Cardiac septum (tissue), 1 donor: ENCODE data around the gene NXPH4. TPM values are rescaled to one million over a fixed set of nuclear protein-coding genes. Genes with fewer than 3 reads are reported as not detected.

Source experiments
- DNase-seq: peaks from one replicate; pipeline ENCODE4 v3.0.0-alpha.2; 2020; ENCODE audit warnings: low spot score
- intact Hi-C: fragments of 100-400 bp; cut with DNase I; formaldehyde crosslinking; loops from one replicate; pipeline ENCODE4 v1.14.0; 2022
- total RNA-seq: library from RNA; stranded (reverse); fragmentation: NEBNext Ultra II Directional; extraction: Animal tissue kit (Norgen Biotek cat#: 25700); gene quantifications from one replicate; pipeline ENCODE4 v1.2.1, GENCODE V29; 2021
- donor health status: DM: no; HTN: no; CAD: no.

Gene NXPH4
- total RNA-seq, 1 donor from 2014 or later = 20.0 TPM

DNA sequence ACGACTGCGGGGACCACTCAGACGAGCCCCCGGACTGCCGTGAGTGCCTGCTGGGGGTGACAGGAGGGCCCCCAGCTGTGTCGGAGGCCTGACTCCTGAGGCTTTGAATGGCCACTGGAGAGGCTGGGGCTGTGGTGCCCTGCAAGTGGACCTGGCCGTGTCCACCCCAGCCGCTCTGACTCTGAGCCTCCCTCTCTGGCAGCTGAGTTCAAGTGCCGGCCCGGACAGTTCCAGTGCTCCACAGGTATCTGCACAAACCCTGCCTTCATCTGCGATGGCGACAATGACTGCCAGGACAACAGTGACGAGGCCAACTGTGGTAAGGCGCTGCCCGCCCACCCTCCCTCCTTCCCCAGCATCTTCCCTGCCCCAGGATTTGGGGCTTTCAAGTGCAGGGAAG is 16.1 kb upstream of the NXPH4 start:
- DNase-seq = no peak
- intact Hi-C loops = no loop called here

DNA sequence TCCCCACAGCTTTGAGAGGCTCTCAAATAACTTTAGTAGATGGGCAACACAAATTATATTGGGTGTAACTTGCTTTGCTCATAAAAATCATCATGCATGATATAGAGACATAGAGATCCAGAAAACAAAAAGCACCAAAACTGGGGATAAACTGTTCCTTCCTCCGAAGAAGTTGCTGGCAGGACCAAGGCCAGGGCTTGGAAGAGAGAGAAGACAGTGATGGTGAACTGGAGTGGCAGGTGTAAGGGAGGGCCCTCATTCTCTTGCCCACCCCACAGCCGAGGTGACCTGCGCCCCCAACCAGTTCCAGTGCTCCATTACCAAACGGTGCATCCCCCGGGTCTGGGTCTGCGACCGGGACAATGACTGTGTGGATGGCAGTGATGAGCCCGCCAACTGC is 15.4 kb upstream of the NXPH4 start:
- intact Hi-C loops = no loop called here
- no peak for DNase-seq

DNA sequence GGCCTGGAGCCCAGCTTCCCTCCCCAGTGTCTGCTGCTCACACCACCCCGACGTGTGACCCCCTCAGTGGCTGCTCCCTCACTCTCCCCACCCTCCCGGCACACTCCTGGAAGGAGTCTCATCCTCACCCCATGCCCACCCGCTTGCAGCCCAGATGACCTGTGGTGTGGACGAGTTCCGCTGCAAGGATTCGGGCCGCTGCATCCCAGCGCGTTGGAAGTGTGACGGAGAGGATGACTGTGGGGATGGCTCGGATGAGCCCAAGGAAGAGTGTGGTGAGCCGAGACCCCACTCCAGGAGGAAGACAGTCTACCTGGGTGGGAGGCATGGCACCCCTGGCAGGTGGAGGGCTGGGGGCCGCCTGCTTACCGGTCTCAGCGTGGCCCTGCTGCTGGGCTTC is 15.0 kb upstream of the NXPH4 start:
- intact Hi-C loops = no loop called here
- no peak for DNase-seq

DNA sequence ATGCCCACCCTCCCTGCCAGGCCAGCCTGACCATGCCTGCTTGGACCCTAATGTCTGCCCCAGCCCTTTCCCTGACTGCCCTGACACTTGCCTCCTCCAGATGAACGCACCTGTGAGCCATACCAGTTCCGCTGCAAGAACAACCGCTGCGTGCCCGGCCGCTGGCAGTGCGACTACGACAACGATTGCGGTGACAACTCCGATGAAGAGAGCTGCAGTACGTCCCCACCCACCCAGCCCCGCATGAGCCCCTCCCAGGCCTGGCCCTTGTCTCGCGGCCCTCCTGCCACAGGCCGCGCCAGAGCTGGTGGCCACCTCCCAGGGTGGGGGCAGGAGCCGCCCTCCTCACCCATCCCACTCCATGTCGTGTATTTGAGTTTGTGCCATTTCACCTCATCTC is 14.3 kb upstream of the NXPH4 start:
- DNase-seq = no peak
- intact Hi-C loops = no loop called here

DNA sequence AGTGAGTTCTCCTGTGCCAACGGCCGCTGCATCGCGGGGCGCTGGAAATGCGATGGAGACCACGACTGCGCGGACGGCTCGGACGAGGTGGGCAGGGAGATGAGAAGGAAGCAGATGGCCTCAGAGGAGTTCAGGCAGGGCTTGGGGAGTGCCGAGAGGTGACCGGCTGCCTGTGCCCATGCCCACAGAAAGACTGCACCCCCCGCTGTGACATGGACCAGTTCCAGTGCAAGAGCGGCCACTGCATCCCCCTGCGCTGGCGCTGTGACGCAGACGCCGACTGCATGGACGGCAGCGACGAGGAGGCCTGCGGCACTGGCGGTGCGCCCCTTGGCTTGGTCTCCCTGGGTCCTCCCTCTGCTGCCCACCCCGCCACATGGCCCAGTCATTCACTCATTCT is 13.4 kb upstream of the NXPH4 start:
- DNase-seq = no peak
- intact Hi-C loops = no loop called here

DNA sequence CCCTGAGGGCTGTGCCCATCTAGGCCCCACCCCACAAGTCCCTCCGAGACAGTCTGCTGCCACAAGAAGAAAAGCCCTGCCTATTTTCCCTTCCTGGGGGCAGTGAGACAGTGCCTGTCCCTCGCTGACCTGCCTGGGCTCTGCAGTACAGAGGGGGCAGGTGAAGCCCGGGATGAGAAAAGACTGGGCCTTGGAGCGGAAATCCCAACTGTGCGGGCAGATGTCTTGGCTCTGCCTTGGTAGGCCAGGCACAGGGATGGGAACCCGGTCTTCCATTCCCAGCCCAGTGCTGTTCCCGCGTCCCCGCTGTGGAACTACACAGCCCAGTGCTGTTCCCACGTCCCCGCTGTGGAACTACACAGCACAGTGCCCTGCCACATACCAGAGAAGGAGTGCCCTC is 12.8 kb upstream of the NXPH4 start:
- intact Hi-C loops = no loop called here
- no peak for DNase-seq

DNA sequence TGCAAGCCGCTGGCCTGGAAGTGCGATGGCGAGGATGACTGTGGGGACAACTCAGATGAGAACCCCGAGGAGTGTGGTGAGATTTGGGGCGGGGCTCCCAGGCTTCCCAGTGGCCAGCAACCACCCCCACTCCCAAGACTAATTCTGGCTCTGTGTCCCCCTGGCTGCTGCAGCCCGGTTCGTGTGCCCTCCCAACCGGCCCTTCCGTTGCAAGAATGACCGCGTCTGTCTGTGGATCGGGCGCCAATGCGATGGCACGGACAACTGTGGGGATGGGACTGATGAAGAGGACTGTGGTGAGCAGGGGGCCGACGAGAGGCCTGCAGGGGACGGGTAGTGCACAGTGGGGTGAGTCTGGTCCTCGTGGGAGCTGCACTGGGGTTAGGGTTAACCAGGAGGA is 12.1 kb upstream of the NXPH4 start:
- intact Hi-C loops = no loop called here

DNA sequence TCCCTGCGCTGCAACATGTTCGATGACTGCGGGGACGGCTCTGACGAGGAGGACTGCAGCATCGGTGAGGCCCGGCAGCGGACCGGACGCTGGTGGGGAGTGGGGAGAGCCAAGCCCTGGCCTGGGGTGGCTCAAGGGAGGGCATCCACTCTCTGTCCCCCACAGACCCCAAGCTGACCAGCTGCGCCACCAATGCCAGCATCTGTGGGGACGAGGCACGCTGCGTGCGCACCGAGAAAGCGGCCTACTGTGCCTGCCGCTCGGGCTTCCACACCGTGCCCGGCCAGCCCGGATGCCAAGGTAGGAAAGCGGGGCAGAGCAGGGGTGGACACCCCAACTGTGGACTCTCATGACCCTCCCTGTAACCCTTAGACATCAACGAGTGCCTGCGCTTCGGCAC is 11.4 kb upstream of the NXPH4 start:
- no peak for DNase-seq

More for the DNA sequence above, 12.1 kb upstream of the NXPH4 start:
- no peak for DNase-seq

DNA sequence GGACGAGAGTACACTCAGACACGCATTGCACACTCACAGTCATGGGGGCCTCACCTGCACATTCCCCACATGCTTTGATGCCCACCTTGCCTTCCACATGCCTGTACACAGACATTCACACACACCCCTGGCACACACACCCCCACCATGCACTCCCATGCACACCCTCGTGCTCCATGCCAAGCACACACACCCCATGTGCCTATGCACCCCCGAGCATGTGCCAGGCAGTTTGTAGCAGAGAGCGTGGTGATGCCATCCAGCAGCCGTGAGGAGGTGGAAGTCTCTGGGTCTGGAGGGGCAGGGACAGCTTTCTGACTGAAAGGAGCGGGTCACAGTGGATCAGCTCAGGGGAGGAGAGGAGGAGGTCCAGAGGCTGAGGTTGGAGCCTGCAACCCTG is 10.7 kb upstream of the NXPH4 start:
- intact Hi-C loops = no loop called here
- no peak for DNase-seq

More for the DNA sequence above, 11.4 kb upstream of the NXPH4 start:
- intact Hi-C loops = no loop called here

DNA sequence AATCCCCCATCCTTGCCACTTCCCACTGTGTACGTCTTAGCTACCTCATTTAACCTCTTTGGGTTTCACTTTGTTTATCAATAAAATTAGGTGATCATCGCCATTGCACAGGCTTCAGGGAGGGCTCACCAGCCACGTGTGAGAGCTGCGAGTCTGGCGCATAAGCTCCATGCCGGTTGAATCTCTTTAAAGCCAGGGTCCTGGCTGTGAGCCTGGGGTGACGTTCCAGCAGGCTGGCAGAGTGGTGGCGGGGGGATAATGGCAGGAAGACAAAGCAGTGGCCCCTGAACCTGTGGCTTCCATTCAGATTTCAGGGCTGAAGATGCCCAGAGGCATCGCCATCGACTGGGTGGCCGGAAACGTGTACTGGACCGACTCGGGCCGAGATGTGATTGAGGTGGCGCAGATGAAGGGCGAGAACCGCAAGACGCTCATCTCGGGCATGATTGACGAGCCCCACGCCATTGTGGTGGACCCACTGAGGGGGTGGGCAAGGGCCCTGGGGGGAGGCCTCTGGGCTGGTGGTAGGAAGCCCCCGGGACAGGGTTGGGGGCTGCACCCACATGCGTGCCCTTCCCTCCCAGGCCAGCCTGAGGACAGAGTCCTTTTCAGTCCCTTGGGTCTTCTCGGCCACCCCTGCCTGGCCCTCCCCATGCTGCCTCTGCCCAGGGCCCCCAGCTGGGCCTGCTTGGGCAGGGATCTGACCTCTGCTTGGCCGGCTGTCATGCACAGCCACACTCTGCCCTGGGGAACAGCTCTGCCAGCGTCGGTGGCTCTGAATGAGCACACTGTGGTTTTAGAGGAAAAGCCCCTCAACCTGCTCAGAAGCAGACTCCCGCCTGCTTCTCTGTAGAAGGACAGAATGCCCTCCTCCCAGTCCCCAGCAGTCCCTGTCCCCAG is 8.6 kb upstream of the NXPH4 start:
- DNase-seq = no peak
- intact Hi-C loops = no loop called here

DNA sequence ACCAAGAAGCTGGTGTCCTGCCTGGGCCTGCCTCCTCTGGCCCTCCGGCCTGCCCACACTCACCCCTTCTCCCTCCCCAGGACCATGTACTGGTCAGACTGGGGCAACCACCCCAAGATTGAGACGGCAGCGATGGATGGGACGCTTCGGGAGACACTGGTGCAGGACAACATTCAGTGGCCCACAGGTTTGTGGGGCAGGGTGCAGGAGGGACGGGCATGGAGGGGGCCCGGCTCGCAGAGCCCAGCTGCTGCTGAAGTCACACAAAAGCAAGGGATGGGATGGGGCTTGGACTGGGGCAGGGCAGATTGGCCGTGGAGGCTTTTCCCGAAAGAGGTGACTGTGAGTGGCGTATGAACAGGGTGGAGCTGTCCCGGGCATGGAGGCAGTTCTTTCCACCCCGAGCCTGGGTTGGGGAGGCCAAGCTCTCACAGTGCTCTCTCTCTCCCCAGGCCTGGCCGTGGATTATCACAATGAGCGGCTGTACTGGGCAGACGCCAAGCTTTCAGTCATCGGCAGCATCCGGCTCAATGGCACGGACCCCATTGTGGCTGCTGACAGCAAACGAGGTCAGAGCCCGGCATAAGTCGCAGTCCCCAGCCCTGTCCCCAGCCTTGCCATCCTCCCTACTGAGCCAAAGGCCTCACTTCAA is 7.8 kb upstream of the NXPH4 start:
- DNase-seq = peak; percentile 87
- intact Hi-C loops = no loop called here

DNA sequence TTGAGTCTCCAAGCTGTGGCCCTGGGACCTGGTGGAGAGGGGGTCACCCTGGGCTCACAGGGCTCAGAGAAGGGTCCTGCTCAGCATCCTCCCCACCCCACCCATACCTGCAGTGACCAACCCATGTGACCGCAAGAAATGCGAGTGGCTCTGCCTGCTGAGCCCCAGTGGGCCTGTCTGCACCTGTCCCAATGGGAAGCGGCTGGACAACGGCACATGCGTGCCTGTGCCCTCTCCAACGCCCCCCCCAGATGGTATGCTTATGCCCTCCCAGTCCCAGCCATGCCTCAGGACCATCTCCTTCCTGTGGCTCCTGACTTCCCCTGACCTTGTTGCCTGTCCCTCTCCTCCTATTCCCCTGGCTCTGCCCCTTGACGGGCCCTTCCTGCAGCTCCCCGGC is 6.7 kb upstream of the NXPH4 start:
- DNase-seq = no peak
- intact Hi-C loops = loop anchor here (5.0 kb wide), 1 partner anchor 247 kb away; the partner anchor contains the start of genes GLI1 and INHBE

DNA sequence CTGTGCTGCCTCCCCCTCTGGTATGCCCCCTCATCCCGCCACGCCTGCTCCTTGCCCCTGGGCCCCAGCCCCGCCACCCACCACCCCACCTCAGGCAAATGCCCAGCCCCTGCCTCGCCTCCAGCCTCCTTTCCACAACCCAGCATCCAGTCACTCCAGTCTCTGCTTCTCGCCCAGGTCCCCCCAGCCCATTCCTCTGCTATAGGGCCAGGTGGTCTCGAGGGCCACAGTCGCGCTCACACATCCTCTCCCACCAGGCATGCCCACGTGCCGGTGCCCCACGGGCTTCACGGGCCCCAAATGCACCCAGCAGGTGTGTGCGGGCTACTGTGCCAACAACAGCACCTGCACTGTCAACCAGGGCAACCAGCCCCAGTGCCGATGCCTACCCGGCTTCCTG is 6.1 kb upstream of the NXPH4 start:
- no peak for DNase-seq
- intact Hi-C loops = loop anchor here (5.0 kb wide), 1 partner anchor 247 kb away; the partner anchor contains the start of genes GLI1 and INHBE

DNA sequence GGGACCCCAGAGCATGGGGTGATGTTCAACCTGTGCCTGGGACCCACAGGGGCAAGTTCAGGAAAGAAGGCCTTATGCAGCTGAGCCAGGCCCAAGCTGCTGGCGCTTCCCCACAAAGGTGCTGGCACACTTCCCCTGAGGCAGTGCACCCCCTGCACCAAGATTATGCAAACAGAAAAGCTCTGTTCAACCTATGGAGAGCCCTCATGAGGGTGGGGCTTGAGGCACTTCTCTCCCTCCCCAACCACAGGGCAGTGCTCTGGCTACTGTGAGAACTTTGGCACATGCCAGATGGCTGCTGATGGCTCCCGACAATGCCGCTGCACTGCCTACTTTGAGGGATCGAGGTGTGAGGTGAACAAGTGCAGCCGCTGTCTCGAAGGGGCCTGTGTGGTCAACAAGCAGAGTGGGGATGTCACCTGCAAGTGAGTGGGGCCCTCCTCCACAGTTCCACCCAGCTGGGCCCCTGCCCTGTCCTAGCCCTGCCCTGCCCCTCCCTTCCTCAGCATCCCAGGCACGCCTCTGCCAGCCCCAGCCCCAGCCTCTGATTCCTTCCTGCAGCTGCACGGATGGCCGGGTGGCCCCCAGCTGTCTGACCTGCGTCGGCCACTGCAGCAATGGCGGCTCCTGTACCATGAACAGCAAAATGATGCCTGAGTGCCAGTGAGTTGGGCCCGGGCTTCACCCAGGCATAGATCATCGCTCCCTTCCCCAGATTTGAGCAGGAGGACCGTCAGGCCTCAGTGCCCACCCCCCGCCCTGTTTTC is 5.5 kb upstream of the NXPH4 start:
- no peak for DNase-seq
- intact Hi-C loops = loop anchor here (5.0 kb wide), 1 partner anchor 246 kb away; the partner anchor contains the start of genes GLI1 and INHBE

DNA sequence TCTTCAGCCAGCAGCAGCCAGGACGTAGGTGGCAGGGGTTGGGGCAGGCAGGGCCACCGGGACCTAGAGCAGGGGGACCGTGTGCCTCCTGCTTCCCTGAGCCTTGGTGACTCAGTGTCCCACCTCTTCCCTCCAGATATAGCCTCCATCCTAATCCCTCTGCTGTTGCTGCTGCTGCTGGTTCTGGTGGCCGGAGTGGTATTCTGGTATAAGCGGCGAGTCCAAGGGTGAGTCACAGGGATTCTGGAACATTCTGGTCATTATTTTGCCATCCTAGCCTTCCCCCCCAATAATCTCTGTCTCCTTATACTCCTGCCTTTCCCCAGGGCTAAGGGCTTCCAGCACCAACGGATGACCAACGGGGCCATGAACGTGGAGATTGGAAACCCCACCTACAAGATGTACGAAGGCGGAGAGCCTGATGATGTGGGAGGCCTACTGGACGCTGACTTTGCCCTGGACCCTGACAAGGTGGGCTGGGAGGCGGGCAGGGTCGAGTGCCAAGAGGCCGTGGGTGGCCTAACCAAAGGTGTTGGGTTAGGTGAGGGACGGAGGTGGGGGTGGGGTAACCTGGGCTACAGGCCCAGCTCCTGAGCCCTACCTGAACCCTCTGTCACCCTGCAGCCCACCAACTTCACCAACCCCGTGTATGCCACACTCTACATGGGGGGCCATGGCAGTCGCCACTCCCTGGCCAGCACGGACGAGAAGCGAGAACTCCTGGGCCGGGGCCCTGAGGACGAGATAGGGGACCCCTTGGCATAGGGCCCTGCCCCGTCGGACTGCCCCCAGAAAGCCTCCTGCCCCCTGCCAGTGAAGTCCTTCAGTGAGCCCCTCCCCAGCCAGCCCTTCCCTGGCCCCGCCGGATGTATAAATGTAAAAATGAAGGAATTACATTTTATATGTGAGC is 4.5 kb upstream of the NXPH4 start:
- intact Hi-C loops = loop anchor here (5.0 kb wide), 1 partner anchor 245 kb away; the partner anchor contains the start of genes GLI1 and INHBE
- no peak for DNase-seq

DNA sequence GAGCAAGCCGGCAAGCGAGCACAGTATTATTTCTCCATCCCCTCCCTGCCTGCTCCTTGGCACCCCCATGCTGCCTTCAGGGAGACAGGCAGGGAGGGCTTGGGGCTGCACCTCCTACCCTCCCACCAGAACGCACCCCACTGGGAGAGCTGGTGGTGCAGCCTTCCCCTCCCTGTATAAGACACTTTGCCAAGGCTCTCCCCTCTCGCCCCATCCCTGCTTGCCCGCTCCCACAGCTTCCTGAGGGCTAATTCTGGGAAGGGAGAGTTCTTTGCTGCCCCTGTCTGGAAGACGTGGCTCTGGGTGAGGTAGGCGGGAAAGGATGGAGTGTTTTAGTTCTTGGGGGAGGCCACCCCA is 3.9 kb upstream of the NXPH4 start:
- intact Hi-C loops = loop anchor here (5.0 kb wide), 1 partner anchor 245 kb away; the partner anchor contains the start of genes GLI1 and INHBE
- DNase-seq = no peak

DNA sequence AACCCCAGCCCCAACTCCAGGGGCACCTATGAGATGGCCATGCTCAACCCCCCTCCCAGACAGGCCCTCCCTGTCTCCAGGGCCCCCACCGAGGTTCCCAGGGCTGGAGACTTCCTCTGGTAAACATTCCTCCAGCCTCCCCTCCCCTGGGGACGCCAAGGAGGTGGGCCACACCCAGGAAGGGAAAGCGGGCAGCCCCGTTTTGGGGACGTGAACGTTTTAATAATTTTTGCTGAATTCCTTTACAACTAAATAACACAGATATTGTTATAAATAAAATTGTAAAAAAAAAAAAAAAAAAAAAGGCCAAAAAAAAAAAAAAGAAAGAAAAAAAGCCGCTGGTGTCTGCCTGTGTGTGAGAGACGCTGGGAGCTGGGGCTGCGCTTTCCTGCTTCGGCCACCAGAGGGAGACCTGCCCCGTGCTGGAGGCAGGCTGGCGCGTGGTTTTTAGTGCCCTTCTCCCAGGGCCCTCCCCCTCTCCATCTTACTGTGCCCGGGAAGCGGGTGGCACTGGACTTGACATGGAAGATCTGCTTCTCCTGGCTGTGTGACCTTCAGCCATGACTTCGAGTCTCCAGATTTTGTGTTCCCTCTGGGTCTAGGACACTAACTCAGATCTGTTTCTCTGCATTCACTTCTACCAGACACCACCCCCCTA is 3.4 kb upstream of the NXPH4 start:
- intact Hi-C loops = loop anchor here (5.0 kb wide), 1 partner anchor 244 kb away; the partner anchor contains the start of genes GLI1 and INHBE
- peak; percentile 95 for DNase-seq

DNA sequence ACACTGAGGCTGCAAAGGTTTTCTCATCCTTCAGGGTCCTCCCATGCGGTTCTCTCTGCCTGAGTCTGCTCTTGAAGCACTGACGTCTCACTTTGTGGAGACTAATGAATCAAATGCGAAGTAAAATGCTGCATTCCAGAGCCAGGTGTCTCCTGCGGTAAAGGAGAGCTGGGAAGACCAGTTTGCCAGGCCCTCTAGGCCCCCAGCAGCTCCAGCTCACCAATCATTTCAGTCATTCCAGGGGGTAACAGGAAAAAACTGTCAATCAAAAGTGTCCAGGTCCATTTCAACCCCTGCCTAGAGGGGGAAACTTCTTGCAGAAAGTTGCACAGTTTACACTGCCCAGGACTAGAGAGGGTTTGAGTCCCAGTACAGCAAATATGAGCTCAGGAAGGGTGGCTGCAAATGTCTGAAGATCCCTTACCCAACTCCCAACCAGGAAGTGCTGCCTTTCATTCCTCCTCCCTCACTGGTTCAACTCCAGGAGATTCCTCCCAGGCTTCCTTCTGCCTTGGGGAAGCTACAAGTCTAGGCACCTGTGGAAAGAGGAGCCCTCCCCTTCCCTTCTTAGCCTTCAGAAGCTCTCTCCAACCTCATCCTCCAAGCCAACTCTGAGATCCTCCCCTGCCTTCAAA is 2.7 kb upstream of the NXPH4 start:
- intact Hi-C loops = loop anchor here (5.0 kb wide), 1 partner anchor 243 kb away; the partner anchor contains the start of genes GLI1 and INHBE
- no peak for DNase-seq
